ENCODE measurements around the gene MACO1. TPM values are rescaled to one million over a fixed set of nuclear protein-coding genes. Genes with fewer than 3 reads are reported as not detected.

The MACO1 gene
- total and polyA plus RNA-seq, 2 of the 8 experiments (the other 6 are each of a cell fraction or from before 2014, with no cell fraction given) = 3.5 to 15.1 TPM

GRCh38 chr1:25537153-25537831 is 106.6 kb downstream of the MACO1 start (continued):
- TF ChIP-seq USF2 (IDR thresholded peaks at IDR 0.05; ENCODE audit: low read length) (no peak), HDAC2 (IDR thresholded peaks at IDR 0.05; ENCODE audit: borderline replicate concordance in 1 of 2, low read depth in 2 of 2, low read length in 2 of 2) (no peak), PHF8 (conservative IDR thresholded peaks at IDR 0.05; ENCODE audit: low read depth, low read length) (no peak), SP2 (IDR thresholded peaks at IDR 0.05; ENCODE audit: low read length) (no peak), BRCA1 (IDR thresholded peaks at IDR 0.05; ENCODE audit: low read depth, low read length) (no peak), TAF1 (IDR thresholded peaks at IDR 0.05; ENCODE audit: low read depth, low read length) (no peak), KDM5A (IDR thresholded peaks at IDR 0.05; ENCODE audit: low read length) (no peak), TBP (IDR thresholded peaks at IDR 0.05; ENCODE audit: low read depth, low read length) (no peak), CEBPB (IDR thresholded peaks at IDR 0.05; ENCODE audit: low read depth, low read length) (no peak)
